Transverse colon (tissue), 4 donors: ENCODE results near the gene NIPAL4. TPM values are rescaled to one million over a fixed set of nuclear protein-coding genes. Genes with fewer than 3 reads are reported as not detected.

ENCODE experiments used
- DNase-seq: peaks from one replicate; pipeline ENCODE4 v3.0.0-alpha.2; 2019
- H3K27ac ChIP-seq, 4 donors: fragments of 200-600 bp; sonication (generic); 2 replicates each; pipeline ENCODE4 v1.5.1; 2016 to 2018; ENCODE audit warnings: inconsistent platforms in 4 of 4
- H3K27me3 ChIP-seq: fragments of 200-600 bp; sonication (generic); 2 replicates; pipeline ENCODE4 v1.5.1; 2017; ENCODE audit warnings: inconsistent platforms
- H3K36me3 ChIP-seq, 4 donors: fragments of 200-600 bp; sonication (generic); 2 replicates each; pipeline ENCODE4 v1.5.1; 2017 to 2019; ENCODE audit warnings: inconsistent platforms in 4 of 4
- H3K4me1 ChIP-seq, 4 donors: fragments of 200-600 bp; sonication (generic); 2 replicates each; pipeline ENCODE4 v1.5.1; 2017 to 2020; ENCODE audit warnings: inconsistent platforms in 4 of 4
- H3K4me3 ChIP-seq, 4 donors: fragments of 200-600 bp; sonication (generic); 1 replicate in 1 of 4; 2 replicates in 3 of 4; pipeline versions ENCODE4 v1.5.1 to v1.6.1; 2017 to 2019; ENCODE audit warnings: inconsistent platforms in 4 of 4
- H3K9me3 ChIP-seq, 2 donors: fragments of 200-600 bp; sonication (generic); 2 replicates each; pipeline ENCODE4 v1.5.1; 2017 to 2019; ENCODE audit warnings: inconsistent platforms in 2 of 2
- EP300 ChIP-seq: sonication (generic); formaldehyde crosslinking; IDR thresholded peaks from one replicate; pipeline ENCODE4 v1.6.1; 2017; ENCODE audit warnings: antibody characterized with exemption, low read depth
- POLR2A ChIP-seq: fragments of 450-650 bp; IDR thresholded peaks from one replicate; pipeline ENCODE4 v1.6.1; 2016; ENCODE audit warnings: antibody characterized with exemption, mild to moderate bottlenecking, moderate library complexity
- POLR2AphosphoS5 ChIP-seq, 3 donors: sonication (generic); formaldehyde crosslinking; IDR thresholded peaks; one replicate each; pipeline ENCODE4 v1.6.1; 2016; ENCODE audit warnings: antibody characterized with exemption in 3 of 3
- WGBS, 2 donors: methylation state at CpG; one replicate each; pipeline ENCODE4 v1.1.5; 2018; ENCODE audit warnings: low coverage in 1 of 2; 5-methylcytosine and 5-hydroxymethylcytosine counted together
- in situ Hi-C, 4 donors: fragments of 200-750 bp; cut with MboI; loops; one replicate each; pipeline versions ENCODE4 v1.15.0 to v1.15.1; 2017; ENCODE audit warnings: low sequenced_read_pairs in 3 of 4, low pct_ligation_motif_present in 1 of 4, low pct_unique_long_range_greater_than_20kb in 1 of 4
- intact Hi-C: fragments of 100-400 bp; cut with DNase I; formaldehyde crosslinking; loops from one replicate; pipeline ENCODE4 v1.15.1; 2023; ENCODE audit warnings: low total_unique reads
- total RNA-seq, 4 donors: library from RNA; depleted of rRNA; stranded (reverse); fragments of >200 nt; gene quantifications; one replicate each; pipeline ENCODE4 v1.1.0, GENCODE V29; 2016
- TF ChIP-seq, protein P1 (sequence below), 5 experiments: fragments of 200-600 bp in 3 of 5; fragments of 450-650 bp in 2 of 5; sonication (generic) in 3 of 5; IDR thresholded peaks; 1 replicate in 2 of 5; 2 replicates in 3 of 5; pipeline ENCODE4 v1.5.1; 2016 to 2017; ENCODE audit warnings: antibody characterized with exemption in 5 of 5, inconsistent platforms in 3 of 5, mild to moderate bottlenecking in 2 of 5, moderate library complexity in 1 of 5

Gene NIPAL4
- total RNA-seq, 4 donors from 2014 or later = 0.48 to 0.82 TPM; not detected in 2

DNA sequence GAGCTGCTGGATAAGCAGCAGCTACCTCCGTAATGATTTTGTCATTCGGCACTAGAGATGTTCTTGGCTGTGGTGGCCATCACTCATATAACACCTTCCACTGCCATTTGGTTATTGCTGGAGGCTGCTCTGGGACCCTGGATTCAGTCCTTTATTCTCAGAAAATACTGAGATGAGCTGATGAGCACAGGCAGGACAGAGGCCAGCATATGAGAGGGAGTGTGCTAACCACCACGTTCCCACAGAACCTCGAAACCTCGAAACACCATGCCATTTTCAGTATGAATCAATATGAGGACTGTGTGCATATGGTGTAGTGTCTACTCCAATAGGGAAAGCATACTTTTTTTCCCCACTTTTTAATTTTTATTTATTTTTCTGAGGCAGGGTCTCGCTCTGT is 59.0 kb downstream of the NIPAL4 start:
- H3K36me3 ChIP-seq = no peaks in the 10 kb centered on the region
- 80 to 90% methylated on average over 6 of the region's 6 CpGs for WGBS, 2 donors
- no peaks in the 10 kb centered on the region for H3K27me3 ChIP-seq
- no peak for TF ChIP-seq EP300
- intact Hi-C loops = no loop called here
- peaks cover 4 to 32% (median 14%) of the 10 kb centered on the region in 4 donors for H3K4me1 ChIP-seq
- H3K9me3 ChIP-seq = no peaks in the 10 kb centered on the region
- no peak for DNase-seq
- in situ Hi-C loops = no loop called here
- peak overlapping the region; percentile 78 to 82 (median 81) for H3K27ac ChIP-seq
- no peak overlapping the region for H3K4me3 ChIP-seq

GRCh38 chr5:157519579-157520253 is 59.7 kb downstream of the NIPAL4 start:
- TF ChIP-seq, protein P1, sequence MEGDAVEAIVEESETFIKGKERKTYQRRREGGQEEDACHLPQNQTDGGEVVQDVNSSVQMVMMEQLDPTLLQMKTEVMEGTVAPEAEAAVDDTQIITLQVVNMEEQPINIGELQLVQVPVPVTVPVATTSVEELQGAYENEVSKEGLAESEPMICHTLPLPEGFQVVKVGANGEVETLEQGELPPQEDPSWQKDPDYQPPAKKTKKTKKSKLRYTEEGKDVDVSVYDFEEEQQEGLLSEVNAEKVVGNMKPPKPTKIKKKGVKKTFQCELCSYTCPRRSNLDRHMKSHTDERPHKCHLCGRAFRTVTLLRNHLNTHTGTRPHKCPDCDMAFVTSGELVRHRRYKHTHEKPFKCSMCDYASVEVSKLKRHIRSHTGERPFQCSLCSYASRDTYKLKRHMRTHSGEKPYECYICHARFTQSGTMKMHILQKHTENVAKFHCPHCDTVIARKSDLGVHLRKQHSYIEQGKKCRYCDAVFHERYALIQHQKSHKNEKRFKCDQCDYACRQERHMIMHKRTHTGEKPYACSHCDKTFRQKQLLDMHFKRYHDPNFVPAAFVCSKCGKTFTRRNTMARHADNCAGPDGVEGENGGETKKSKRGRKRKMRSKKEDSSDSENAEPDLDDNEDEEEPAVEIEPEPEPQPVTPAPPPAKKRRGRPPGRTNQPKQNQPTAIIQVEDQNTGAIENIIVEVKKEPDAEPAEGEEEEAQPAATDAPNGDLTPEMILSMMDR (IDR thresholded peaks at IDR 0.05) = no peak
- TF ChIP-seq EP300 = no peak
- no peak for TF ChIP-seq POLR2AphosphoS5 (IDR thresholded peaks at IDR 0.05)
- TF ChIP-seq POLR2A = no peak
- H3K27ac ChIP-seq = peak overlapping the region; percentile 69 to 81 (median 80)
- H3K9me3 ChIP-seq = no peaks in the 10 kb centered on the region
- 84 to 100% methylated on average over 2 to 9 of the region's 9 CpGs for WGBS, 2 donors
- peak; percentile 37 for DNase-seq
- no peaks in the 10 kb centered on the region for H3K27me3 ChIP-seq
- H3K4me3 ChIP-seq = no peak overlapping the region
- intact Hi-C loops (no loop called here), in situ Hi-C loops (no loop called here)
- peaks cover 4 to 37% (median 18%) of the 10 kb centered on the region in 4 donors for H3K4me1 ChIP-seq
- H3K36me3 ChIP-seq = no peaks in the 10 kb centered on the region

- Histone ChIP-seq H3K27ac (peak overlapping the region; percentile 62 to 81 (median 74)), H3K4me3 (no peak overlapping the region), H3K4me1 (peaks cover 0 to 28% (median 16%) of the 10 kb centered on the region in 4 donors), H3K36me3 (no peaks in the 10 kb centered on the region), H3K27me3 (no peaks in the 10 kb centered on the region), H3K9me3 (no peaks in the 10 kb centered on the region)
- in situ Hi-C loops = no loop called here
- intact Hi-C loops = no loop called here
- 66 to 86% methylated on average over 2 to 9 of the region's 9 CpGs for WGBS, 2 donors
- peak; percentile 44 for DNase-seq
- TF ChIP-seq, protein P1 (IDR thresholded peaks at IDR 0.05) = peak in 1 of 5 experiments; percentile 18
- TF ChIP-seq POLR2A (no peak), POLR2AphosphoS5 (IDR thresholded peaks at IDR 0.05) (peak in 2 of 3 donors; percentile 38 to 54), EP300 (peak; percentile 86)
Measured at GRCh38 chr5:157520911-157521703, 61.1 kb downstream of the NIPAL4 start.

DNA sequence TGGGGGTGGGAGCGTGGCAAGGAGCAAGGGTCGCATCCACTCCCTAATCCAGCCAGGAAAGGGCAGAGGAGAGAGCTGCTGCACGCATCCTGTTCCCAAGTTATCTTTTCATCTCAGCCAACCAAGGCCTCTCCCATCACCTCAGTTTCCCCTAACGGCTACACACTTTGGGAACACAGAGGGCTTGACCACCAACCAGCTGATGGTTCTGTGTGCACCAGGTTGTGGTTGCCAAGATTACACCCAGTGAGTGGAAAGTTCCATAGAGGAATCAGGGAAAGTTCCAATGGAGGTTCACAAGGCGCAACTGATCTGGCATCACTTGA is 61.7 kb downstream of the NIPAL4 start:
- 88% methylated on average over 5 of the region's 5 CpGs; no CpG with 5 or more reads in 1 of the 2 donors for WGBS, 2 donors
- no peaks in the 10 kb centered on the region for H3K9me3 ChIP-seq
- intact Hi-C loops (no loop called here), in situ Hi-C loops (no loop called here)
- peaks cover 0 to 22% (median 14%) of the 10 kb centered on the region in 4 donors for H3K4me1 ChIP-seq
- H3K4me3 ChIP-seq = no peak overlapping the region
- TF ChIP-seq EP300 = no peak
- no peak for TF ChIP-seq POLR2AphosphoS5 (IDR thresholded peaks at IDR 0.05)
- H3K27ac ChIP-seq = peak overlapping the region; percentile 62 to 81 (median 74)
- no peaks in the 10 kb centered on the region for H3K36me3 ChIP-seq
- no peak for DNase-seq
- no peaks in the 10 kb centered on the region for H3K27me3 ChIP-seq

DNA sequence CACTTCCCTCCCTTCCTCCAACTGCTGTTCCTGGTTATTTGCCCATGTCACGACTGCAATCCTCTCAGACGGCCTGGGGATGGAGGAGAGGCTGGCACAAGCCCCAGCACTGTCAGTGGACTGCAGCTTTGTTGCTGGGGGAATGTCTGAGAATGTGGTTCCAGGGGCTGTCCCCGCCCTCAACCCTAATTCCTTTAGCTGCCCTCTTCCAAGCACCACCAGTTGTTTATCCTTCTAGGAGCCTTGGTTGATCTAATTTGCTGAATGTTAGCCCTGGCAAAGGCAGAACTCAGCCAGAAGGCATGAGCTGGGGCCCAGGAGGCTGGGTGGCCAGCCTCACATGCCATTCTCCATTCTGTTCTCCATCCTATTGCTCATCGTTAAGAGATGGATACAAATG is 64.0 kb downstream of the NIPAL4 start:
- 76% methylated on average over 4 of the region's 4 CpGs; no CpG with 5 or more reads in 1 of the 2 donors for WGBS, 2 donors
- Histone ChIP-seq H3K36me3 (no peaks in the 10 kb centered on the region), H3K4me1 (peaks cover 11 to 38% (median 21%) of the 10 kb centered on the region in 4 donors), H3K4me3 (no peak overlapping the region), H3K9me3 (no peaks in the 10 kb centered on the region), H3K27me3 (no peaks in the 10 kb centered on the region), H3K27ac (peak overlapping the region; percentile 62 to 81 (median 67))
- no peak for DNase-seq
- TF ChIP-seq POLR2AphosphoS5 (IDR thresholded peaks at IDR 0.05) = no peak
- no peak for TF ChIP-seq EP300
- no peak for TF ChIP-seq POLR2A
- TF ChIP-seq, protein P1 (IDR thresholded peaks at IDR 0.05) = no peak
- in situ Hi-C loops (no loop called here), intact Hi-C loops (no loop called here)
